Endothelial cell of umbilical vein (primary cell): ENCODE data around the gene NCEH1. TPM values are rescaled to one million over a fixed set of nuclear protein-coding genes. Genes with fewer than 3 reads are reported as not detected.

Experiments
- BruUV-seq: library from RNA; stranded (reverse); fragments of 400-500 nt; replicated peaks from 2 replicates; lab custom pipeline; 2021; lab: Mats Ljungman, UMichigan
- CTCF ChIA-PET: fragments of 300-600, 350-600 bp; sonication (Branson Sonifier 250); formaldehyde crosslinking; loops from one replicate; lab custom pipeline; 2021; ENCODE audit warnings: antibody characterized with exemption, inconsistent platforms; lab: Charles Lee
- POLR2A ChIA-PET: fragments of 300-600, 350-600 bp; sonication (Branson Sonifier 250); formaldehyde crosslinking; loops from one replicate; lab custom pipeline; 2021; ENCODE audit warnings: antibody characterized with exemption, inconsistent platforms; lab: Charles Lee
- DNase-seq: peaks from one replicate; pipeline ENCODE4 v3.0.0-alpha.2; 2011; ENCODE audit warnings: low read depth, low spot score
- FAIRE-seq: peaks from 2 replicates; lab custom pipeline; 2011; peaks lifted over from hg19 to GRCh38; lab: Jason Lieb, UNC
- H2AFZ ChIP-seq: 2 replicates; pipeline ENCODE4 v1.6.0; 2012; ENCODE audit warnings: low read depth, low read length, control low read depth, inconsistent platforms
- H3K27ac ChIP-seq: 2 replicates; pipeline ENCODE4 v1.5.1; 2011; ENCODE audit warnings: low read depth, mild to moderate bottlenecking, control low read depth, low read length, moderate library complexity; ENCODE audit not compliant: insufficient read depth
- H3K27me3 ChIP-seq, 2 experiments: 2 replicates each; pipeline versions ENCODE4 v1.6.0 to v1.6.1; 2011; ENCODE audit warnings: low read length in 2 of 2, mixed read lengths in 1 of 2; ENCODE audit not compliant: control insufficient read depth in 2 of 2, insufficient read depth in 2 of 2
- H3K36me3 ChIP-seq, 2 experiments: 2 replicates in 1 of 2; 3 replicates in 1 of 2; pipeline ENCODE4 v1.5.1; 2011; ENCODE audit warnings: low read length in 2 of 2, mild to moderate bottlenecking in 1 of 2, moderate library complexity in 1 of 2; ENCODE audit not compliant: control insufficient read depth in 2 of 2, insufficient read depth in 2 of 2; ENCODE audit errors: extremely low read depth in 1 of 2
- H3K4me1 ChIP-seq: 3 replicates; pipeline ENCODE4 v1.5.1; 2011; ENCODE audit warnings: mild to moderate bottlenecking, low read length; ENCODE audit not compliant: control insufficient read depth, insufficient read depth; ENCODE audit errors: extremely low read depth
- H3K4me2 ChIP-seq: 2 replicates; pipeline ENCODE4 v1.6.1; 2011; ENCODE audit warnings: low read length, control low read depth, mixed read lengths; ENCODE audit not compliant: insufficient read depth
- H3K4me3 ChIP-seq, 3 experiments: fragments of 200-600 bp in 1 of 3; sonication (generic), shearing (Covaris generic) in 1 of 3; replicated peaks in 1 of 3; 2 replicates each; pipeline ENCODE4 v1.5.1; 2011 to 2016; ENCODE audit warnings: control low read depth in 3 of 3, low read length in 3 of 3, mild to moderate bottlenecking in 2 of 3, inconsistent platforms in 1 of 3, low read depth in 1 of 3, moderate library complexity in 1 of 3; ENCODE audit not compliant: insufficient read depth in 1 of 3
- H3K79me2 ChIP-seq: 2 replicates; pipeline ENCODE4 v1.6.0; 2012; ENCODE audit warnings: low read length, inconsistent platforms; ENCODE audit not compliant: control insufficient read depth, insufficient read depth
- H3K9ac ChIP-seq: replicated peaks from 2 replicates; pipeline ENCODE3; 2011; ENCODE audit warnings: low read length, control low read depth; ENCODE audit not compliant: insufficient read depth; ENCODE audit errors: extremely low read depth
- H3K9me1 ChIP-seq: replicated peaks from 3 replicates; pipeline ENCODE4 v1.6.0; 2011; ENCODE audit warnings: mild to moderate bottlenecking, low read length; ENCODE audit not compliant: control insufficient read depth, insufficient read depth; ENCODE audit errors: extremely low read depth
- H3K9me3 ChIP-seq: replicated peaks from 2 replicates; pipeline ENCODE4 v1.5.1; 2012; ENCODE audit warnings: low read length, inconsistent platforms; ENCODE audit not compliant: control insufficient read depth, insufficient read depth
- H4K20me1 ChIP-seq: replicated peaks from 2 replicates; pipeline ENCODE3; 2011; ENCODE audit warnings: mild to moderate bottlenecking, low read length; ENCODE audit not compliant: control insufficient read depth, insufficient read depth; ENCODE audit errors: extremely low read depth
- EZH2 ChIP-seq: IDR thresholded peaks from 2 replicates; pipeline ENCODE4 v1.6.1; 2012; ENCODE audit warnings: borderline replicate concordance, low read depth, mild to moderate bottlenecking, moderate library complexity, low read length, inconsistent platforms; ENCODE audit not compliant: severe bottlenecking
- FOS ChIP-seq: IDR thresholded peaks from 2 replicates; pipeline ENCODE4 v1.6.1; 2011; ENCODE audit warnings: mild to moderate bottlenecking, low read length, moderate library complexity, borderline replicate concordance; ENCODE audit not compliant: insufficient read depth
- GATA2 ChIP-seq: IDR thresholded peaks from 2 replicates; pipeline ENCODE4 v1.7.0; 2011; ENCODE audit warnings: low read depth, mild to moderate bottlenecking, moderate library complexity, mixed read lengths, low read length; ENCODE audit not compliant: insufficient read length, insufficient read depth
- JUN ChIP-seq: IDR thresholded peaks from 2 replicates; pipeline ENCODE4 v1.6.1; 2011; ENCODE audit warnings: borderline replicate concordance, low read depth; ENCODE audit not compliant: insufficient read length, insufficient read depth
- MYC ChIP-seq: IDR thresholded peaks from one replicate; pipeline ENCODE4 v1.6.1; 2011; ENCODE audit warnings: mild to moderate bottlenecking, low read depth, low read length
- POLR2A ChIP-seq: IDR thresholded peaks from 2 replicates; pipeline ENCODE4 v1.6.1; 2012; ENCODE audit warnings: low read depth, mild to moderate bottlenecking, control low read depth, low read length
- POLR2AphosphoS5 ChIP-seq: IDR thresholded peaks from 2 replicates; pipeline ENCODE4 v1.6.1; 2012; ENCODE audit warnings: low read depth, mild to moderate bottlenecking, control low read depth, low read length, moderate library complexity; ENCODE audit not compliant: insufficient read depth
- dilution Hi-C: fragments of 300-500 bp; cut with MboI; formaldehyde crosslinking; loops from one replicate; pipeline ENCODE4 v1.15.0; 2019; ENCODE audit warnings: low sequenced_read_pairs; ENCODE audit not compliant: extremely low pct_ligation_motif_present
- intact Hi-C: fragments of 100-400 bp; cut with micrococcal nuclease; formaldehyde crosslinking; loops from one replicate; pipeline ENCODE4 v1.10.0; 2022
- polyA plus RNA-seq, 4 experiments: library from polyadenylated mRNA; depleted of rRNA in 3 of 4; stranded (reverse) in 3 of 4; unstranded in 1 of 4; fragments of >200 nt; gene quantifications; 2 replicates each; pipeline versions ENCODE4 v1.2.1 to v1.2.3, GENCODE V29; 2011 to 2012; ENCODE audit warnings: missing spikeins in 1 of 4
- total RNA-seq: library from RNA; stranded (reverse); gene quantifications from 2 replicates; pipeline ENCODE4 v1.2.3, GENCODE V29; 2021
- TF ChIP-seq, protein P1 (sequence below), 2 donors: IDR thresholded peaks; 1 replicate in 1 of 2; 2 replicates in 1 of 2; pipeline ENCODE4 v1.5.1; 2011; ENCODE audit warnings: low read length in 2 of 2, mild to moderate bottlenecking in 2 of 2, moderate library complexity in 2 of 2, control low read depth in 1 of 2, inconsistent platforms in 1 of 2, low read depth in 1 of 2; ENCODE audit not compliant: insufficient read depth in 1 of 2; ENCODE audit errors: extremely low read depth in 1 of 2
- TF ChIP-seq, protein P2 (sequence below): IDR thresholded peaks from 2 replicates; pipeline ENCODE4 v1.6.1; 2011; ENCODE audit not compliant: insufficient read depth, insufficient read length

Gene NCEH1
- total and polyA plus RNA-seq, 2 donors (not counting 3 experiments of a cell fraction or from before 2014, with no cell fraction given), result 10.0 to 20.3 TPM

DNA sequence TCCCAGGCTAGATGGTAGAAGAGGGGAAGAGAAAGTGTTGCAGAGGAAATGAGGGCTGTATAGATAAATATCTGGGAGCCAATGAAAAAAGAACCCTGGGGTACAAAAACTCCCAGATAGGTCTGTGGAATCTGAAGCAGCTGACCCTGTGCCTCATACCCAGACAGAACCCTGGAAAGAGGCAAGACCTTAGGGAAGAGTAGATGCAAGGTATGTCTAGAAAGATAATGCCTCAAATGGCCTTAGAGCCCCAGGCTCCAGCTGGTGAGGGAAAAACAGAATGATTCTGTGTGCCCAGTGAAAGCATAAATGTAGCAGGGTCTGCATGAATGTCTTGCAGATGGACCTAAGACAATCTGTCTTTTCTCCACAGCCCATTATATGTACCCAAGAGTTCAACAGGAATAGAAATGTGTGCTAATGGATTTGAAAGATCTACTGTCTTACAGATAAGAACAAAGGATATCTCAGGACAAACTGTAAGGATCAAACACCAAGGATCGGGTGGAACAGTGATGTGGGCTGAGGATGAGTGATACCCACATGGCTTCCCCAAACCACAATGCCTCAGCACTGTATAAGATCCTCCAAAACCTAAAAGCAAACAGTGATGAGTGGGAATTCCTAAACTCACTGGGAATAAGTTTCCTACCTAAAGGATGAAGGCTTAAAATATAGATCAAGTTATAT is 58.8 kb downstream of the NCEH1 start:
- H3K27ac ChIP-seq, result no peak overlapping the region
- H3K4me3 ChIP-seq, result no peak overlapping the region
- H3K9ac ChIP-seq, result no peak overlapping the region
- no peaks in the 10 kb centered on the region for H3K9me3 ChIP-seq
- no peaks in the 10 kb centered on the region for H3K36me3 ChIP-seq
- no peak overlapping the region for H3K4me2 ChIP-seq
- ChIA-PET POLR2A (no interaction called here), CTCF (interaction anchor here (1.0 to 2.1 kb wide), 2 partner anchors 29 to 56 kb away, joined by 4 to 6 read pairs; no protein-coding TSS in a partner anchor)
- peaks cover 14% of the 10 kb centered on the region for H3K79me2 ChIP-seq
- H3K27me3 ChIP-seq, result no peaks in the 10 kb centered on the region
- no peak for TF ChIP-seq MYC
- TF ChIP-seq POLR2A, result no peak
- TF ChIP-seq, protein P1, sequence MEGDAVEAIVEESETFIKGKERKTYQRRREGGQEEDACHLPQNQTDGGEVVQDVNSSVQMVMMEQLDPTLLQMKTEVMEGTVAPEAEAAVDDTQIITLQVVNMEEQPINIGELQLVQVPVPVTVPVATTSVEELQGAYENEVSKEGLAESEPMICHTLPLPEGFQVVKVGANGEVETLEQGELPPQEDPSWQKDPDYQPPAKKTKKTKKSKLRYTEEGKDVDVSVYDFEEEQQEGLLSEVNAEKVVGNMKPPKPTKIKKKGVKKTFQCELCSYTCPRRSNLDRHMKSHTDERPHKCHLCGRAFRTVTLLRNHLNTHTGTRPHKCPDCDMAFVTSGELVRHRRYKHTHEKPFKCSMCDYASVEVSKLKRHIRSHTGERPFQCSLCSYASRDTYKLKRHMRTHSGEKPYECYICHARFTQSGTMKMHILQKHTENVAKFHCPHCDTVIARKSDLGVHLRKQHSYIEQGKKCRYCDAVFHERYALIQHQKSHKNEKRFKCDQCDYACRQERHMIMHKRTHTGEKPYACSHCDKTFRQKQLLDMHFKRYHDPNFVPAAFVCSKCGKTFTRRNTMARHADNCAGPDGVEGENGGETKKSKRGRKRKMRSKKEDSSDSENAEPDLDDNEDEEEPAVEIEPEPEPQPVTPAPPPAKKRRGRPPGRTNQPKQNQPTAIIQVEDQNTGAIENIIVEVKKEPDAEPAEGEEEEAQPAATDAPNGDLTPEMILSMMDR (IDR thresholded peaks at IDR 0.05; ENCODE audit: extremely low read depth in 1 of 2, insufficient read depth in 1 of 2, low read depth in 1 of 2, low read length in 2 of 2), result no peak
- no peak for TF ChIP-seq POLR2AphosphoS5
- TF ChIP-seq FOS, result no peak
- TF ChIP-seq EZH2, result no peak
- TF ChIP-seq, protein P2, sequence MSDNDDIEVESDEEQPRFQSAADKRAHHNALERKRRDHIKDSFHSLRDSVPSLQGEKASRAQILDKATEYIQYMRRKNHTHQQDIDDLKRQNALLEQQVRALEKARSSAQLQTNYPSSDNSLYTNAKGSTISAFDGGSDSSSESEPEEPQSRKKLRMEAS, result no peak
- no peak for TF ChIP-seq GATA2
- no peak for TF ChIP-seq JUN
- H3K9me1 ChIP-seq, result no peaks in the 10 kb centered on the region
- dilution Hi-C loops (no loop called here), intact Hi-C loops (no loop called here)
- peaks cover 4% of the 10 kb centered on the region for H3K4me1 ChIP-seq
- H2AFZ ChIP-seq, result no peak overlapping the region
- no peak for DNase-seq
- H4K20me1 ChIP-seq, result no peaks in the 10 kb centered on the region
- no TSS peak for BruUV-seq
- FAIRE-seq, result no peak
